SK-N-SH (cell line): ENCODE results near the gene SLC7A5. TPM values are rescaled to one million over a fixed set of nuclear protein-coding genes. Genes with fewer than 3 reads are reported as not detected.
"Not testable (repeated sequence)": the region's sequence is repeated elsewhere in the genome, so short reads cannot be mapped to it uniquely, and the experiment has no call there.

Experiments used
- CTCF ChIA-PET: fragments of 300-600, 350-600 bp; formaldehyde crosslinking; extraction: SDS; loops from one replicate; lab custom pipeline; 2021; lab: Yijun Ruan, JAX
- POLR2A ChIA-PET: fragments of 350-600 bp; sonication (Branson Sonifier 250); formaldehyde crosslinking; extraction: SDS; loops from one replicate; lab custom pipeline; 2020; ENCODE audit warnings: antibody characterized with exemption, inconsistent platforms; lab: Yijun Ruan, JAX
- DNase-seq: peaks from one replicate; pipeline ENCODE4 v3.0.0; 2012
- H2AFZ ChIP-seq: fragments of 200-600 bp; sonication (generic); 2 replicates; pipeline ENCODE4 v1.8.1; 2016; ENCODE audit warnings: antibody characterized with exemption, mild to moderate bottlenecking, low read depth
- H3F3A ChIP-seq: fragments of 200-600 bp; sonication (generic); replicated peaks from 2 replicates; pipeline ENCODE3; 2016; ENCODE audit warnings: antibody characterized with exemption, mild to moderate bottlenecking; ENCODE audit not compliant: insufficient read depth
- H3K27ac ChIP-seq, 2 experiments: fragments of 200-500 bp in 1 of 2; fragments of 200-600 bp in 1 of 2; sonication (Bioruptor generic) in 1 of 2; sonication (generic), shearing (Covaris generic) in 1 of 2; 2 replicates each; pipeline versions ENCODE4 v1.5.1 to v1.6.1; 2014 to 2016; ENCODE audit warnings: low read depth in 2 of 2, inconsistent platforms in 1 of 2, low read length in 1 of 2, mild to moderate bottlenecking in 1 of 2, mixed read lengths in 1 of 2
- H3K27me3 ChIP-seq: fragments of 200-600 bp; sonication (generic), shearing (Covaris generic); 2 replicates; pipeline ENCODE4 v1.6.1; 2016; ENCODE audit warnings: mixed run types; ENCODE audit not compliant: insufficient read depth
- H3K36me3 ChIP-seq, 2 experiments: fragments of 200-500 bp in 1 of 2; fragments of 200-600 bp in 1 of 2; sonication (Bioruptor generic) in 1 of 2; sonication (generic) in 1 of 2; replicated peaks in 1 of 2; 2 replicates each; pipeline versions ENCODE3 to v1.5.1; 2014 to 2016; ENCODE audit warnings: low read length in 1 of 2, mild to moderate bottlenecking in 1 of 2; ENCODE audit not compliant: insufficient read depth in 2 of 2, control insufficient read depth in 1 of 2
- H3K4me1 ChIP-seq, 2 experiments: fragments of 200-500 bp in 1 of 2; fragments of 200-600 bp in 1 of 2; sonication (Bioruptor generic) in 1 of 2; sonication (generic), shearing (Covaris generic) in 1 of 2; 2 replicates each; pipeline versions ENCODE4 v1.5.1 to v1.6.1; 2014 to 2016; ENCODE audit warnings: low read depth in 1 of 2, low read length in 1 of 2, mixed run types in 1 of 2; ENCODE audit not compliant: insufficient read depth in 2 of 2, control insufficient read depth in 1 of 2
- H3K4me2 ChIP-seq: fragments of 200-600 bp; sonication (generic), shearing (Covaris generic); 2 replicates; pipeline ENCODE4 v1.6.1; 2017; ENCODE audit warnings: mixed run types
- H3K4me3 ChIP-seq, 2 experiments: fragments of 200-500 bp in 1 of 2; fragments of 200-600 bp in 1 of 2; sonication (Bioruptor generic) in 1 of 2; sonication (generic), shearing (Covaris generic) in 1 of 2; 2 replicates each; pipeline versions ENCODE4 v1.5.1 to v1.8.1; 2014 to 2016; ENCODE audit warnings: low read depth in 2 of 2, inconsistent platforms in 1 of 2, low read length in 1 of 2, mild to moderate bottlenecking in 1 of 2, mixed read lengths in 1 of 2, moderate library complexity in 1 of 2
- H3K79me2 ChIP-seq: fragments of 200-600 bp; sonication (generic); 2 replicates; pipeline ENCODE4 v1.8.1; 2017; ENCODE audit warnings: mild to moderate bottlenecking; ENCODE audit not compliant: insufficient read depth
- H3K9ac ChIP-seq: fragments of 200-600 bp; sonication (generic); 2 replicates; pipeline ENCODE4 v1.6.1; 2017; ENCODE audit warnings: mixed run types
- H3K9me2 ChIP-seq: fragments of 200-600 bp; sonication (generic); 2 replicates; pipeline ENCODE4 v1.6.1; 2017; ENCODE audit warnings: mixed run types
- H3K9me3 ChIP-seq: fragments of 200-600 bp; sonication (generic); 2 replicates; pipeline ENCODE4 v1.6.1; 2017; ENCODE audit warnings: mixed run types, mild to moderate bottlenecking, moderate library complexity
- H4K20me1 ChIP-seq: fragments of 200-600 bp; sonication (generic); 2 replicates; pipeline ENCODE4 v1.6.1; 2017; ENCODE audit warnings: mild to moderate bottlenecking, mixed run types; ENCODE audit not compliant: insufficient read depth
- CHD2 ChIP-seq: fragments of 150-350 bp; IDR thresholded peaks from 2 replicates; pipeline ENCODE4 v1.6.1; 2018; ENCODE audit warnings: low read length; ENCODE audit not compliant: partially characterized antibody
- ELF1 ChIP-seq: IDR thresholded peaks from 2 replicates; pipeline ENCODE4 v1.4.0; 2012
- FOSL2 ChIP-seq: IDR thresholded peaks from 2 replicates; pipeline ENCODE4 v1.4.0; 2012; ENCODE audit warnings: low read depth, mild to moderate bottlenecking, moderate library complexity, borderline replicate concordance
- FOXM1 ChIP-seq: IDR thresholded peaks from 2 replicates; pipeline ENCODE4 v1.4.0; 2012; ENCODE audit warnings: low read depth, mild to moderate bottlenecking
- IRF3 ChIP-seq: fragments of 150-350 bp; IDR thresholded peaks from 2 replicates; pipeline ENCODE4 v1.6.1; 2016; ENCODE audit warnings: mild to moderate bottlenecking, low read depth, low read length
- MAX ChIP-seq: IDR thresholded peaks from 2 replicates; pipeline ENCODE4 v1.4.0; 2012; ENCODE audit warnings: low read depth
- MXI1 ChIP-seq: IDR thresholded peaks from 2 replicates; pipeline ENCODE4 v1.6.1; 2012; ENCODE audit warnings: mild to moderate bottlenecking, low read depth, low read length, improper control_type of control experiment
- PBX3 ChIP-seq: IDR thresholded peaks from 2 replicates; pipeline ENCODE4; 2012
- POLR2AphosphoS5 ChIP-seq: IDR thresholded peaks from 2 replicates; pipeline ENCODE4 v1.6.1; 2012; ENCODE audit warnings: low read depth, low read length
- RAD21 ChIP-seq: IDR thresholded peaks from 2 replicates; pipeline ENCODE4 v1.6.1; 2012; ENCODE audit warnings: mild to moderate bottlenecking, low read length
- RCOR1 ChIP-seq: fragments of 150-350 bp; IDR thresholded peaks from 2 replicates; pipeline ENCODE4 v1.6.1; 2017; ENCODE audit warnings: antibody characterized with exemption, low read length
- RXRA ChIP-seq: IDR thresholded peaks from 2 replicates; pipeline ENCODE4 v1.4.0; 2012; ENCODE audit warnings: low read depth, mild to moderate bottlenecking, borderline replicate concordance
- SMC3 ChIP-seq: IDR thresholded peaks from 2 replicates; pipeline ENCODE4 v1.6.1; 2012; ENCODE audit warnings: low read depth, low read length, improper control_type of control experiment
- TAF1 ChIP-seq: IDR thresholded peaks from 2 replicates; pipeline ENCODE4 v1.6.1; 2012; ENCODE audit warnings: low read depth, mild to moderate bottlenecking, low read length, moderate library complexity, borderline replicate concordance
- USF2 ChIP-seq: fragments of 150-350 bp; IDR thresholded peaks from 2 replicates; pipeline ENCODE4 v1.6.1; 2017; ENCODE audit warnings: antibody characterized with exemption, low read length, low read depth, borderline replicate concordance
- ZBTB33 ChIP-seq: IDR thresholded peaks from 2 replicates; pipeline ENCODE4 v1.4.0; 2012; ENCODE audit warnings: low read depth, borderline replicate concordance
- WGBS: methylation state at CpG from one replicate; pipeline ENCODE4 v1.1.6; 2017; ENCODE audit warnings: low lambda C conversion rate; 5-methylcytosine and 5-hydroxymethylcytosine counted together
- polyA plus RNA-seq, 3 experiments: library from polyadenylated mRNA; depleted of rRNA; stranded (reverse); fragments of >200 nt; gene quantifications; 2 replicates each; pipeline ENCODE4 v1.2.3, GENCODE V29; 2012

The SLC7A5 gene
- polyA plus RNA-seq, 1 of the 3 experiments (the other 2 are of a cell fraction) = 15.1 TPM

- TF ChIP-seq ZBTB33 (no peak), RAD21 (no peak), SMC3 (no peak)
Measured at GRCh38 chr16:87828071-87828906, 41.0 kb downstream of the SLC7A5 start (continued).

GRCh38 chr16:87827588-87827915 lies 41.8 kb downstream of the SLC7A5 start:
- H3K79me2 ChIP-seq, H3K9me3 ChIP-seq, H3K27me3 ChIP-seq, H3K4me2 ChIP-seq, H4K20me1 ChIP-seq, H3K9me2 ChIP-seq, H3K4me1 ChIP-seq, DNase-seq, H3F3A ChIP-seq, H3K4me3 ChIP-seq, H3K9ac ChIP-seq, H2AFZ ChIP-seq, H3K27ac ChIP-seq: not testable (repeated sequence)
- H3K36me3 ChIP-seq = peaks cover 0 to 21% of the 10 kb centered on the region in 2 experiments
- WGBS = 91% methylated on average over 7 of the region's 7 CpGs
- CTCF ChIA-PET = interaction anchor here (1.1 to 2.6 kb wide), 4 partner anchors 18 to 48 kb away, joined by 3 to 14 read pairs (median 6); no protein-coding TSS in a partner anchor
- POLR2A ChIA-PET = interaction anchor here (1.1 kb wide), 1 partner anchor 16 kb away, joined by 3 read pairs; no protein-coding TSS in a partner anchor

- WGBS = 79% methylated on average over 24 of the region's 28 CpGs
- Histone ChIP-seq H3K27ac (no peak overlapping the region), H3K4me2 (no peak overlapping the region), H3K9me3 (no peaks in the 10 kb centered on the region), H4K20me1 (no peaks in the 10 kb centered on the region), H3K36me3 (peaks cover 0 to 17% of the 10 kb centered on the region in 2 experiments), H3K9ac (no peak overlapping the region), H3K79me2 (no peaks in the 10 kb centered on the region), H2AFZ (no peak overlapping the region), H3K27me3 (no peaks in the 10 kb centered on the region), H3K4me3 (no peak overlapping the region), H3K4me1 (no peaks in the 10 kb centered on the region), H3F3A (no peaks in the 10 kb centered on the region), H3K9me2 (no peaks in the 10 kb centered on the region)
- CTCF ChIA-PET = interaction anchor here (1.1 to 2.6 kb wide), 5 partner anchors 11 to 48 kb away, joined by 3 to 14 read pairs (median 6); no protein-coding TSS in a partner anchor
- TF ChIP-seq MXI1 (no peak), CHD2 (no peak), RCOR1 (no peak), RXRA (no peak), POLR2AphosphoS5 (no peak), IRF3 (no peak), USF2 (no peak), RAD21 (no peak), SMC3 (no peak), FOXM1 (no peak), FOSL2 (no peak), TAF1 (no peak), MAX (no peak), PBX3 (no peak), ELF1 (no peak)
- POLR2A ChIA-PET = interaction anchor here (1.1 kb wide), 1 partner anchor 16 kb away, joined by 3 read pairs; no protein-coding TSS in a partner anchor
- DNase-seq = no peak
Measured at GRCh38 chr16:87826798-87827587, 42.3 kb downstream of the SLC7A5 start.
